ENCODE data around the gene FZR1.
"Not testable (repeated sequence)": the region's sequence is repeated elsewhere in the genome, so short reads cannot be mapped to it uniquely, and the experiment has no call there.

The FZR1 gene

DNA sequence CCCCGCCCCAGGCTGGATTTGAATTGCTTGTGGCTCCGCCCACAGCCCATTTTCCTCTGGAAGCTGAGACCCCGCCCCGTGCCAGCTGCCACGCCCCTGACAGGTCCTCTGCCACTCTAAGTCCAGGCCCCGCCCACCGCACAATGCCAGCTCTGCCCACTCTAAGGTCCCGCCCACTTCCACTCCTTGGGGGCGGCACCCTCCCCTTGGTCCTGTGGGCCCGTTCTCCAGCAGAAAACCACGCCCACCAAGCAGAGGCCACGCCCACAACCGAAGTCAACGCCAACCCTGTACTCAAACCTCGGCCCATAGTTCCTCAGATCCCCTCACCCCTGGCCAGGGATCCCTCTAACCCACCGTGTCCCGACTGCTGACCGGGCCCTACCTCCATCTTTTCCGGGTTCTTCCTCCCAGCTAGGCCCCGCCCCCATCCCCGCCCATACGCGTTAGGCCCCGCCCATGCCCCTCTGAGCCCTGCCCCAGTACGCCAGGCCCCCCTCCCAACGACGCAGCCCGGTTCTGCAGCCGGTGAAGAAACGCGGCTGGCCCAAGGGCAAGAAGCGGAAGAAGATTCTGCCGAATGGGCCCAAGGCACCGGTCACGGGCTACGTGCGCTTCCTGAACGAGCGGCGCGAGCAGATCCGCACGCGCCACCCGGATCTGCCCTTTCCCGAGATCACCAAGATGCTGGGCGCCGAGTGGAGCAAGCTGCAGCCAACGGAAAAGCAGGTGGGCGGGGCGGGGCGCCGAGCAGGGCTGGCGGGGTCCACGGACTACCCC, 67.9 kb downstream of the FZR1 start:
- DNase-seq (ENCODE audit: low read depth in 2 of 2), result peak; percentile 91 to 95

- DNase-seq (ENCODE audit: low read depth in 2 of 2), result no peak
These were observed 69.2 kb downstream of the FZR1 start for GRCh38 chr19:3575260-3575741.

- DNase-seq (ENCODE audit: low read depth in 2 of 2), result no peak
These were observed 70.0 kb downstream of the FZR1 start for GRCh38 chr19:3575949-3576673.

- no peak for DNase-seq (ENCODE audit: low read depth in 2 of 2)
These were observed 70.8 kb downstream of the FZR1 start for GRCh38 chr19:3576696-3577443.

DNA sequence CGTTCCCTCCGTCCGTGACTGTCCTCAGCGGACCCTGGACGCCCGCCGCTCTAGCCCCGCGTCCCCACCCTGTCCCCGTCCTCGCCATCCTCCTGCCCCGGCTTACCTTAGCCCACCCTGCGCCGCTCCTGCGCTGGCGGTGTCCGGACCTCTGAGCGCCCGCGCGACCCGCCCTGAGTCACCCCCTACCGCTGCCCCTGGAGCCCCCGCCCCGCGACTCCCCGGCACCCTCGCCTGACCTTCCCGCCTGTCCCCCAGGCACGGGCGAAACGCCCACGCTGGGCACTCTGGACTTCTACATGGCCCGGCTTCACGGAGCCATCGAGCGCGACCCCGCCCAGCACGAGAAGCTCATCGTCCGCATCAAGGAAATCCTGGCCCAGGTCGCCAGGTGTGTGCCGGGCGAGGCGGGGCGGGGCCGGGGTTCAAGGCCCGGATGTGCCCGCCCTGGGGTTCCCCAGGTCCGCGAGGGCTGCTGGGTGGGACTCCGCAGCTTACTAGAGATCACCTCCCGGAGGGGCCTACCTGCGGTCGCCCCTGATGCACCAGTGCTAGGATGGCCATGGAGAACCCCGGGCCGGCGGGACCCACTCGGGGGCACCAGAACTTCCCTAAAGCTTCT, 71.7 kb downstream of the FZR1 start:
- DNase-seq (ENCODE audit: low read depth in 2 of 2), result no peak

- no peak for DNase-seq (ENCODE audit: low read depth in 2 of 2)
These were observed 72.3 kb downstream of the FZR1 start for GRCh38 chr19:3578390-3578789.

- no peak for DNase-seq (ENCODE audit: low read depth in 2 of 2)
These were observed 74.2 kb downstream of the FZR1 start for GRCh38 chr19:3580156-3580934.

GRCh38 chr19:3581792-3582191, 75.7 kb downstream of the FZR1 start:
- DNase-seq (ENCODE audit: low read depth in 2 of 2), result not testable (repeated sequence)

- not testable (repeated sequence) for DNase-seq (ENCODE audit: low read depth in 2 of 2)
These were observed 78.1 kb downstream of the FZR1 start for GRCh38 chr19:3584036-3584802.

DNA sequence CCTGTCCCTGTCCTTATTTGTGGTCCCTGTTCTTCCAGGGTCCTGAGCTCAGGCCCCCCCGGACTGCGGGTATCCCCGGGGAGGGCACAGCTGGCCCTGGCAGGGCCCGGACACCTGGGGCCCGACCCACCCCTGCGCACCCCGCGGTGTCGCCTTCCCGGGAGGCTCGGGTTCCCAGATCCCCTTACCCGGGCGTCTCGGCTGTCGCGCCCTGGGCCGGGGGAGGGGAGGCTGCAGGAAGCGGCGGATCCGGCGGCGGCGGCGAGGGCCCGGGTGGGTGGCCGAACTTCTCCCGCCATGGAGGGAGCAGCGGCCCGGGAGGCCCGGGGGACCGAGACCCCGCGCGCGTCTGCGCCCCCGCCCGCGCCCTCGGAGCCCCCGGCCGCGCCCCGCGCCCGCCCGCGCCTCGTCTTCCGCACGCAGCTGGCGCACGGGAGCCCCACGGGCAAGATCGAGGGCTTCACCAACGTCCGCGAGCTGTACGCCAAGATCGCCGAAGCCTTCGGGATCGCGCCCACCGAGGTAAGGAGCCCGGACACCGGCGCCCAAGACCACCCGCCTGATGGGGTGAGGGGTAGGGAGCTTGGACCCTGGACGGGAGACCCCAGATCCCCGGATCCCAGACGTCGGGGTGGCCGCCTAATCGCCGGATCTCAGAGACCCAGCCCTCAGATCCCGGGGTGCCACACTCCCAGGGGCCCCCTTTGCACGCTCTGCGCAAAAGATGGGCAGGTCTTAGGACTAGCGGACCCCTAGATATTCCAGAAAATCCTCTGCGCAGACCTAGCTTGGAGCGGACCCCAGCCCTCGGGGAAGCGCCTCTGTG, 79.4 kb downstream of the FZR1 start, which contains the start of gene GIPC3:
TSS of gene GIPC3 (plus strand) at position 178 of the 826 bp plus-strand sequence. CDS start at position 298, 120 bp downstream.
- no peak for DNase-seq (ENCODE audit: low read depth in 2 of 2)

DNA sequence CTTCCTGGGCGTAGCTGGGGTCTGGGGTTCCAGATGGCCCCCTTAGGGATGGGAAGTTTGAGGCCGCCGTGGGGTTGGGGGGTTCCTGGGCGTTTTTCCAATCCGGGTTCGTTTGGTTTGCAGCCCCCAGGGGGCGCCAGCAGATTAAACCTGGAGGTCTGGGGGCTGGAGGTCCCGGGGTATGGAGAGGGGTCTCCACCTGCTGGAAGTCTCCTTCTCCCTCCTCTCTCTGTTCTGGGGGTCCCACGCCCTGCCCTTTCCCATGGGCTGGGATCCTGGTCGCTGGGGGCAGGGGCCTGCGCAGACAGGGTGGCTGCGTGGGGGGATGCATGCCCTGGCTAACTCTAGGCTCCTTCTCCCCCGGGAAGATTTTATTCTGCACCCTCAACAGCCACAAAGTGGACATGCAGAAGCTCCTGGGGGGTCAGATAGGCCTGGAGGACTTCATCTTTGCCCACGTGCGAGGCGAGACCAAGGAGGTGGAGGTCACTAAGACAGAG, 80.1 kb downstream of the FZR1 start:
- DNase-seq (ENCODE audit: low read depth in 2 of 2), result no peak

GRCh38 chr19:3586707-3587346, 80.7 kb downstream of the FZR1 start:
- no peak for DNase-seq (ENCODE audit: low read depth in 2 of 2)

All from stimulated activated CD8-positive, alpha-beta memory T cell treated with anti-CD3 and anti-CD28 coated beads, Interleukin-15, amount 100 ng/mL, for 48 hours (primary cell).